SK-N-MC (cell line): ENCODE measurements around the gene M6PR.

Experiments
- EZH2 ChIP-seq: fragments of 200-600 bp; sonication (generic); IDR thresholded peaks from one replicate; pipeline ENCODE4 v1.6.1; 2017; ENCODE audit warnings: antibody characterized with exemption
- FOXP2 ChIP-seq: optimal IDR thresholded peaks from 2 replicates; pipeline ENCODE3; 2011; ENCODE audit warnings: mild to moderate bottlenecking, moderate library complexity; ENCODE audit not compliant: insufficient read depth; ENCODE audit errors: extremely low read length, control extremely low read depth

DNA sequence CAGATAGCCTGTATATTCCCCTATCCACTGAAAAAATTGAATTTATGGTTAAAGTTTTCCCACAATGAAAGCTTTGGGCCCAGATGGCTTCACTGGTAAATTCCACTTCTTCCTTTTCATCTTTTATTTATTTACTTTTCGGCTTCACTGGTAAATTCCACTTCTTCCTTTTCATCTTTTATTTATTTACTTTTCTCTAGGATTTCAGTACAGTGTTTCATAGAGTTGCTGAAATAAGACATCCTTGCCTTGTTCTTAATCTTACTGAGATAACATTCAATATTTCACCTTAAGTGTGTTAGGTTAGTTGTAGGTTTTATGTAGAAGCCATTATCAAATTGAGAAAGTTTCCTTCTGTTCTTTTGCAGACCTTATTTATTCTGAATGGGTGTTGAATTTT lies 21.0 kb upstream of the M6PR start:
- TF ChIP-seq EZH2 (no peak), FOXP2 (no peak)
